Neutrophil (primary cell): ENCODE measurements around the gene LGALS4.
"Not testable (repeated sequence)": the region's sequence is repeated elsewhere in the genome, so short reads cannot be mapped to it uniquely, and the experiment has no call there.

Experiments used
- H3K27ac ChIP-seq: fragments of 200-600 bp; sonication (generic); 2 replicates; pipeline ENCODE4 v1.5.1; 2016; ENCODE audit warnings: mild to moderate bottlenecking, moderate library complexity
- H3K27me3 ChIP-seq: fragments of 200-600 bp; sonication (generic); 2 replicates; pipeline ENCODE4 v1.6.0; 2016; ENCODE audit warnings: mild to moderate bottlenecking
- H3K36me3 ChIP-seq: fragments of 200-600 bp; sonication (generic); 2 replicates; pipeline ENCODE4 v1.5.1; 2017
- H3K4me1 ChIP-seq, 2 experiments: fragments of 200-600 bp in 1 of 2; sonication (generic) in 1 of 2; 1 replicate in 1 of 2; 2 replicates in 1 of 2; pipeline versions ENCODE4 v1.5.1 to v1.6.1; 2013 to 2016; ENCODE audit warnings: low read depth in 1 of 2, low read length in 1 of 2, mild to moderate bottlenecking in 1 of 2, moderate library complexity in 1 of 2; ENCODE audit not compliant: control insufficient read depth in 1 of 2, insufficient read depth in 1 of 2
- H3K4me3 ChIP-seq, 2 experiments: fragments of 200-600 bp in 1 of 2; sonication (generic) in 1 of 2; 1 replicate in 1 of 2; 2 replicates in 1 of 2; pipeline ENCODE4 v1.5.1; 2013 to 2016; ENCODE audit warnings: low read depth in 1 of 2, low read length in 1 of 2, mild to moderate bottlenecking in 1 of 2, moderate library complexity in 1 of 2
- H3K9me3 ChIP-seq: fragments of 200-600 bp; sonication (generic); 2 replicates; pipeline ENCODE4 v1.5.1; 2016
- TF ChIP-seq, protein P1 (sequence below): fragments of 200-600 bp; sonication (generic); IDR thresholded peaks from 2 replicates; pipeline ENCODE4 v1.5.1; 2016; ENCODE audit warnings: antibody characterized with exemption

Gene LGALS4

DNA sequence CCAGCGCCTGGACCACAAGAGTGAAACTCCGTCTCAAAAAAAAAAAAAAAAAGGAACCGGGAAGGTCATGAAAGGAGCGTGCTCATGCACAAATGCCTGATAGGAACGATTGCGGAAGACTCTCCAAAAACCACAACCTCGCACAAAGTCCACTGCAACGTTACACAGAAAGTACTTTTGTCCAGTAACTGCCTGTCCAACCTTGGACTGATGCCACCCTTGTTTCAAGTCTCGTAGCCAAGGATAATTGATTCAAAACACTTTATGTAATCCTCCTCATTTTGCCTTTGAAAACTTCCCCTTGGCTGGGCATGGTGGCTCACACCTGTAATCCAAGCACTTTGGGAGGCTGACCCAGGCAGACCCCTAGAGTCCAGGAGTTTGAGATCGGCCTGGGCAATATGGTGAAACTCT is 53.1 kb downstream of the LGALS4 start:
- TF ChIP-seq, protein P1, sequence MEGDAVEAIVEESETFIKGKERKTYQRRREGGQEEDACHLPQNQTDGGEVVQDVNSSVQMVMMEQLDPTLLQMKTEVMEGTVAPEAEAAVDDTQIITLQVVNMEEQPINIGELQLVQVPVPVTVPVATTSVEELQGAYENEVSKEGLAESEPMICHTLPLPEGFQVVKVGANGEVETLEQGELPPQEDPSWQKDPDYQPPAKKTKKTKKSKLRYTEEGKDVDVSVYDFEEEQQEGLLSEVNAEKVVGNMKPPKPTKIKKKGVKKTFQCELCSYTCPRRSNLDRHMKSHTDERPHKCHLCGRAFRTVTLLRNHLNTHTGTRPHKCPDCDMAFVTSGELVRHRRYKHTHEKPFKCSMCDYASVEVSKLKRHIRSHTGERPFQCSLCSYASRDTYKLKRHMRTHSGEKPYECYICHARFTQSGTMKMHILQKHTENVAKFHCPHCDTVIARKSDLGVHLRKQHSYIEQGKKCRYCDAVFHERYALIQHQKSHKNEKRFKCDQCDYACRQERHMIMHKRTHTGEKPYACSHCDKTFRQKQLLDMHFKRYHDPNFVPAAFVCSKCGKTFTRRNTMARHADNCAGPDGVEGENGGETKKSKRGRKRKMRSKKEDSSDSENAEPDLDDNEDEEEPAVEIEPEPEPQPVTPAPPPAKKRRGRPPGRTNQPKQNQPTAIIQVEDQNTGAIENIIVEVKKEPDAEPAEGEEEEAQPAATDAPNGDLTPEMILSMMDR: no peak
- Histone ChIP-seq H3K9me3 (no peaks in the 10 kb centered on the region), H3K4me3 (no peak overlapping the region), H3K36me3 (no peaks in the 10 kb centered on the region), H3K27me3 (no peaks in the 10 kb centered on the region), H3K27ac (no peak overlapping the region), H3K4me1 (peaks cover 0 to 3% of the 10 kb centered on the region in 2 experiments)

DNA sequence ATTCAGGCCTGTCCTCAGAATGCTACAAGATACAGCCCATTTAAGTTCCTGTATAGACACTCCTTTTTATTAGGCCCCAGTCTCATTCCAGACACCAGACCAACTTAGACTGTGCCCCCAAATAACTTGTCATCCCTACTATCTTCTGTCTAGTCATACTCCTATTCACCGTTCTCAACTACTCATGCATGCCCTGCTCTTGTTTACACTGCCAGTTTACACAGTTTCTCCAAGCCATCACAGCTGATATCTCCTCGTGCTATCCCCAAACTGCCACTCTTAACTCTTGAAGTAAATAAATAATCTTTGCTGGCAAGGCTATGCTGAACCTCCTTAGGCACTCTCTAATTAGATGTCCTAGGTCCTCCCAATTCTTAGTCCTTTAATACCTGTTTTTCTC is 58.5 kb downstream of the LGALS4 start:
- not testable (repeated sequence) for H3K27ac ChIP-seq, H3K36me3 ChIP-seq, H3K9me3 ChIP-seq, H3K4me3 ChIP-seq, H3K4me1 ChIP-seq
- H3K27me3 ChIP-seq: peaks cover 17% of the 10 kb centered on the region

DNA sequence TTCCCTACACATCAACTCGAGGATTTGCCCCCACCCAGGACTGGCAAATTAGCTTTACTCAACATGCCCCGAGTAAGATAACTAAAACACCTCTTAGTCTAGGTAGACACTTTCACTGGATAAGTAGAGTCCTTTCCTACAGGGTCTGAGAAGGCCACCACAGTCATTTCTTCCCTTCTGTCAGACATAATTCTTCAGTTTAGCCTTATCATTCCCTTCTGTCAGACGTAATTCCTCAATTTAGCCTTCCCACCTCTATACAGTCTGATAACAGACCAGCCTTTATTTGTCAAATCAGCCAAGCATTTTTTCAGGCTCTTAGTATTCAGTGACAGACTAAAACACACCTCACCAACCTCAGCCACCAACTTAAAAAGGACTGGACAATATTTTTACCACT is 59.0 kb downstream of the LGALS4 start:
- H3K9me3 ChIP-seq, H3K4me3 ChIP-seq, H3K27ac ChIP-seq, H3K36me3 ChIP-seq, H3K4me1 ChIP-seq: not testable (repeated sequence)
- peaks cover 17% of the 10 kb centered on the region for H3K27me3 ChIP-seq
